Suprapubic skin (tissue), 3 donors: ENCODE data around the gene ANKS1A.

Experiments
- CTCF ChIP-seq, 2 donors: fragments of 200-600 bp in 1 of 2; fragments of 450-650 bp in 1 of 2; sonication (generic) in 1 of 2; IDR thresholded peaks; one replicate each; pipeline ENCODE4 v1.5.1; 2016 to 2019; ENCODE audit warnings: antibody characterized with exemption in 2 of 2, mild to moderate bottlenecking in 1 of 2, moderate library complexity in 1 of 2
- POLR2AphosphoS5 ChIP-seq, 3 donors: sonication (generic); formaldehyde crosslinking; IDR thresholded peaks; one replicate each; pipeline ENCODE4 v1.6.1; 2017; ENCODE audit warnings: antibody characterized with exemption in 3 of 3

GRCh38 chr6:35069262-35069661 lies 180.2 kb downstream of the ANKS1A start:
- TF ChIP-seq POLR2AphosphoS5 (IDR thresholded peaks at IDR 0.05) (no peak), CTCF (IDR thresholded peaks at IDR 0.05) (no peak)
